ENCODE data around the gene APP.

DNA sequence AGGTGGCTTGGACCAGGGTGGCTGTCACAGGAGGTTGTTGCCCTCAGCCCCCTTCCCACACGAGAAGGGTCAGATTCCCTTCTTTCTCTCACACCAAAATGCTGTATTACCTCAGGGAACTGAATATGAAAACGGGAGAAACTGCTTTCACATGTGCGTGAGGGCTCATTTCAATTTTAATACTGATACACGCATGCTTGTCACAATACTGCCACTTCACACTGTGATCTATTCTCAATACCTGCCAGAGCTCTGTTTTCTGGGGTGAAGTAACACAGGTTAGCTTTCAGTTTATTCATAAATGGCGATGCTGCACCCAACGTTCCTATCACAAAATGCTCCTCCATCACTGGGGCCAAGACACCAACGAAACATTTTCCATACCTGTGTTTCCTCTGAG lies 181.8 kb downstream of the APP start:
- TF ChIP-seq NR2C2 (CRISPR knock-in tag; IDR thresholded peaks at IDR 0.05), result no peak
- TF ChIP-seq SP1 (CRISPR knock-in tag; conservative IDR thresholded peaks at IDR 0.05), result no peak
- no peak for TF ChIP-seq CTCF (IDR thresholded peaks at IDR 0.05)
